GM23338 (cell line): ENCODE measurements around the gene TFDP1. TPM values are rescaled to one million over a fixed set of nuclear protein-coding genes. Genes with fewer than 3 reads are reported as not detected.

Experiments
- ATAC-seq: fragments of 200-7000 bp; cut with Tn5 transposase; 3 replicates; pipeline ENCODE4 v1.9.1; 2020
- DNase-seq: peaks from one replicate; pipeline ENCODE4 v3.0.0-alpha.2; 2015; ENCODE audit warnings: low spot score
- H2AFZ ChIP-seq: fragments of 200-600 bp; sonication (generic); 2 replicates; pipeline ENCODE4 v1.8.0; 2016; ENCODE audit warnings: antibody characterized with exemption, mild to moderate bottlenecking, moderate library complexity
- H3F3A ChIP-seq: fragments of 200-600 bp; sonication (generic); replicated peaks from 2 replicates; pipeline ENCODE4 v1.8.0; 2017; ENCODE audit warnings: antibody characterized with exemption, mixed run types, low read depth
- H3K27ac ChIP-seq: fragments of 200-600 bp; sonication (generic); 2 replicates; pipeline ENCODE4 v1.6.1; 2016; ENCODE audit warnings: low read depth
- H3K27me3 ChIP-seq: fragments of 200-600 bp; sonication (generic); 2 replicates; pipeline ENCODE4 v1.8.0; 2016; ENCODE audit warnings: mild to moderate bottlenecking, mixed run types, moderate library complexity; ENCODE audit not compliant: insufficient read depth
- H3K36me3 ChIP-seq: fragments of 200-600 bp; sonication (generic); 2 replicates; pipeline ENCODE4 v1.8.0; 2016; ENCODE audit warnings: mild to moderate bottlenecking; ENCODE audit not compliant: insufficient read depth
- H3K4me1 ChIP-seq: fragments of 200-600 bp; sonication (generic); 2 replicates; pipeline ENCODE4 v1.8.0; 2016; ENCODE audit warnings: mild to moderate bottlenecking, moderate library complexity; ENCODE audit not compliant: insufficient read depth
- H3K4me2 ChIP-seq: fragments of 200-600 bp; sonication (generic); 2 replicates; pipeline ENCODE4 v1.7.1; 2017; ENCODE audit warnings: mixed run types
- H3K4me3 ChIP-seq: fragments of 200-600 bp; sonication (generic); 2 replicates; pipeline ENCODE4 v1.6.1; 2016; ENCODE audit warnings: mixed run types
- H3K79me2 ChIP-seq: fragments of 200-600 bp; sonication (generic); replicated peaks from 2 replicates; pipeline ENCODE4 v1.8.0; 2017; ENCODE audit warnings: mild to moderate bottlenecking; ENCODE audit not compliant: insufficient read depth
- H3K9me2 ChIP-seq: fragments of 200-600 bp; sonication (generic); 2 replicates; pipeline ENCODE4 v1.8.0; 2017; ENCODE audit not compliant: insufficient read depth
- H4K20me1 ChIP-seq: fragments of 200-600 bp; sonication (generic); replicated peaks from 2 replicates; pipeline ENCODE4 v1.8.0; 2017; ENCODE audit warnings: mild to moderate bottlenecking; ENCODE audit not compliant: insufficient read depth
- H3K27ac Mint-ChIP-seq: 2 replicates; pipeline ENCODE4 v1.8.0; 2020; ENCODE audit warnings: inconsistent platforms, mild to moderate bottlenecking, moderate library complexity, mixed read lengths
- H3K27me3 Mint-ChIP-seq: 3 replicates; pipeline ENCODE4 v1.8.0; 2022; ENCODE audit warnings: low read depth, mild to moderate bottlenecking, moderate library complexity, mixed read lengths, inconsistent platforms; ENCODE audit not compliant: insufficient read depth, poor library complexity
- H3K36me3 Mint-ChIP-seq: 3 replicates; pipeline ENCODE4 v1.8.0; 2021; ENCODE audit warnings: low read depth, mild to moderate bottlenecking, inconsistent platforms, moderate library complexity, mixed read lengths
- H3K4me1 Mint-ChIP-seq: 3 replicates; pipeline ENCODE4 v1.8.0; 2020; ENCODE audit warnings: mild to moderate bottlenecking, inconsistent platforms, mixed read lengths
- H3K4me3 Mint-ChIP-seq: 3 replicates; pipeline ENCODE4 v1.8.0; 2021; ENCODE audit warnings: moderate library complexity, mild to moderate bottlenecking, inconsistent platforms, mixed read lengths
- H3K9me3 Mint-ChIP-seq: 3 replicates; pipeline ENCODE4 v1.8.0; 2020; ENCODE audit warnings: moderate library complexity, mild to moderate bottlenecking, inconsistent platforms, mixed read lengths
- CREB1 ChIP-seq: fragments of 250-450 bp; sonication (Bioruptor Pico); IDR thresholded peaks from 2 replicates; pipeline ENCODE4 v1.5.0; 2020; ENCODE audit warnings: low read depth, mild to moderate bottlenecking, moderate library complexity
- EZH2 ChIP-seq: fragments of 200-600 bp; sonication (generic); IDR thresholded peaks from one replicate; pipeline ENCODE4 v1.8.0; 2017; ENCODE audit warnings: antibody characterized with exemption, mild to moderate bottlenecking, low read depth; ENCODE audit not compliant: unreplicated experiment
- JUNB ChIP-seq: IDR thresholded peaks from one replicate; pipeline ENCODE4 v1.6.1; 2016; ENCODE audit warnings: antibody characterized with exemption; ENCODE audit not compliant: unreplicated experiment
- REST ChIP-seq: IDR thresholded peaks from one replicate; pipeline ENCODE4 v1.6.1; 2018; ENCODE audit warnings: antibody characterized with exemption; ENCODE audit not compliant: unreplicated experiment
- ZNF114 ChIP-seq: fragments of 250-450 bp; sonication (Bioruptor Pico); IDR thresholded peaks from 2 replicates; pipeline ENCODE4 v1.5.0; 2020; ENCODE audit warnings: mild to moderate bottlenecking, moderate library complexity
- ZNF462 ChIP-seq: fragments of 250-450 bp; sonication (Bioruptor Pico); IDR thresholded peaks from 2 replicates; pipeline ENCODE4 v1.5.0; 2020; ENCODE audit warnings: mild to moderate bottlenecking, moderate library complexity
- polyA plus RNA-seq: library from polyadenylated mRNA; unstranded; fragments of >200 nt; fragmentation: Nextera tagmentation; extraction: Ambion mirVana; gene quantifications from 2 replicates; pipeline ENCODE4 v1.2.1, GENCODE V29; 2016
- total RNA-seq: library from RNA; depleted of rRNA; stranded (reverse); fragments of >200 nt; shearing (Covaris generic); gene quantifications from 2 replicates; pipeline ENCODE4 v1.2.3, GENCODE V29; 2014

TFDP1 gene
- total and polyA plus RNA-seq, 2 experiments from 2014 or later = 42.9 to 80.0 TPM

- no peak for TF ChIP-seq ZNF462
- TF ChIP-seq EZH2 = no peak
- no peak for TF ChIP-seq CREB1 (CRISPR knock-in tag)
- no peak for TF ChIP-seq REST
- no peak for TF ChIP-seq JUNB
These were observed 13.5 kb downstream of the TFDP1 start (continued) for GRCh38 chr13:113598081-113598410.

GRCh38 chr13:113598481-113598880 lies 13.9 kb downstream of the TFDP1 start:
- Mint-ChIP-seq H3K36me3 (peaks cover 62% of the 10 kb centered on the region), H3K9me3 (0 out of 3 replicates have a peak, but pooled peaks cover 3% of the 10 kb centered on the region), H3K27ac (no peak overlapping the region), H3K27me3 (peaks cover 15% of the 10 kb centered on the region), H3K4me3 (no peak overlapping the region), H3K4me1 (peaks cover 14% of the 10 kb centered on the region)
- H3K27ac ChIP-seq = no peak overlapping the region
- H3K27me3 ChIP-seq = no peaks in the 10 kb centered on the region
- H3K36me3 ChIP-seq = no peaks in the 10 kb centered on the region
- no peaks in the 10 kb centered on the region for H3K9me2 ChIP-seq
- peaks cover 90% of the 10 kb centered on the region for H3K79me2 ChIP-seq
- DNase-seq (no peak), ATAC-seq (no peak)
- no peak overlapping the region for H2AFZ ChIP-seq
- peaks cover 7% of the 10 kb centered on the region for H4K20me1 ChIP-seq
- no peak overlapping the region for H3K4me3 ChIP-seq
- no peaks in the 10 kb centered on the region for H3K4me1 ChIP-seq
- no peak overlapping the region for H3K4me2 ChIP-seq
- H3F3A ChIP-seq = no peaks in the 10 kb centered on the region
- TF ChIP-seq ZNF114 (no peak), ZNF462 (no peak)
